ENCODE results near the gene ZNF783. TPM values are rescaled to one million over a fixed set of nuclear protein-coding genes. Genes with fewer than 3 reads are reported as not detected.

The ZNF783 gene
- total and polyA plus RNA-seq, 2 of the 8 experiments (the other 6 are each of a cell fraction or from before 2014, with no cell fraction given), result 7.3 to 8.2 TPM

DNA sequence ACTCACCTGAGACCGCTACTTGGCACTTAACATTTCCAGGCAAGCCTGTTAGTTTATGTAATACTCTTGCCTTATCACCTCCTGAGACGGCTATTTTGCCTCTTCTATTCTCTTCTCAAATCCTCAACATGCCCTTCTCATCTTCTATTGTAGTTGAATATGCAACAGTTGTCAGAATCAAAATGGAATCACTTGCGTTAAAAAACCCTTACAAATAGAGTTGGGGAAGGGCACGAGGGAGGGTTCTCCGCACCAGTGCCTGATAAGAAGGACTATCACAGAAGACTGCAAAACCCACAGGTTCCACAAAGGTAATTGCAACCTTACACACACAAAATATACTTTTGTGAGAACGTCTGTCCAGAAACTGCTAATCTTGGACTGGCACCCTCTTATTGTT is 57.4 kb downstream of the ZNF783 start (continued):
- TF ChIP-seq, protein P1, sequence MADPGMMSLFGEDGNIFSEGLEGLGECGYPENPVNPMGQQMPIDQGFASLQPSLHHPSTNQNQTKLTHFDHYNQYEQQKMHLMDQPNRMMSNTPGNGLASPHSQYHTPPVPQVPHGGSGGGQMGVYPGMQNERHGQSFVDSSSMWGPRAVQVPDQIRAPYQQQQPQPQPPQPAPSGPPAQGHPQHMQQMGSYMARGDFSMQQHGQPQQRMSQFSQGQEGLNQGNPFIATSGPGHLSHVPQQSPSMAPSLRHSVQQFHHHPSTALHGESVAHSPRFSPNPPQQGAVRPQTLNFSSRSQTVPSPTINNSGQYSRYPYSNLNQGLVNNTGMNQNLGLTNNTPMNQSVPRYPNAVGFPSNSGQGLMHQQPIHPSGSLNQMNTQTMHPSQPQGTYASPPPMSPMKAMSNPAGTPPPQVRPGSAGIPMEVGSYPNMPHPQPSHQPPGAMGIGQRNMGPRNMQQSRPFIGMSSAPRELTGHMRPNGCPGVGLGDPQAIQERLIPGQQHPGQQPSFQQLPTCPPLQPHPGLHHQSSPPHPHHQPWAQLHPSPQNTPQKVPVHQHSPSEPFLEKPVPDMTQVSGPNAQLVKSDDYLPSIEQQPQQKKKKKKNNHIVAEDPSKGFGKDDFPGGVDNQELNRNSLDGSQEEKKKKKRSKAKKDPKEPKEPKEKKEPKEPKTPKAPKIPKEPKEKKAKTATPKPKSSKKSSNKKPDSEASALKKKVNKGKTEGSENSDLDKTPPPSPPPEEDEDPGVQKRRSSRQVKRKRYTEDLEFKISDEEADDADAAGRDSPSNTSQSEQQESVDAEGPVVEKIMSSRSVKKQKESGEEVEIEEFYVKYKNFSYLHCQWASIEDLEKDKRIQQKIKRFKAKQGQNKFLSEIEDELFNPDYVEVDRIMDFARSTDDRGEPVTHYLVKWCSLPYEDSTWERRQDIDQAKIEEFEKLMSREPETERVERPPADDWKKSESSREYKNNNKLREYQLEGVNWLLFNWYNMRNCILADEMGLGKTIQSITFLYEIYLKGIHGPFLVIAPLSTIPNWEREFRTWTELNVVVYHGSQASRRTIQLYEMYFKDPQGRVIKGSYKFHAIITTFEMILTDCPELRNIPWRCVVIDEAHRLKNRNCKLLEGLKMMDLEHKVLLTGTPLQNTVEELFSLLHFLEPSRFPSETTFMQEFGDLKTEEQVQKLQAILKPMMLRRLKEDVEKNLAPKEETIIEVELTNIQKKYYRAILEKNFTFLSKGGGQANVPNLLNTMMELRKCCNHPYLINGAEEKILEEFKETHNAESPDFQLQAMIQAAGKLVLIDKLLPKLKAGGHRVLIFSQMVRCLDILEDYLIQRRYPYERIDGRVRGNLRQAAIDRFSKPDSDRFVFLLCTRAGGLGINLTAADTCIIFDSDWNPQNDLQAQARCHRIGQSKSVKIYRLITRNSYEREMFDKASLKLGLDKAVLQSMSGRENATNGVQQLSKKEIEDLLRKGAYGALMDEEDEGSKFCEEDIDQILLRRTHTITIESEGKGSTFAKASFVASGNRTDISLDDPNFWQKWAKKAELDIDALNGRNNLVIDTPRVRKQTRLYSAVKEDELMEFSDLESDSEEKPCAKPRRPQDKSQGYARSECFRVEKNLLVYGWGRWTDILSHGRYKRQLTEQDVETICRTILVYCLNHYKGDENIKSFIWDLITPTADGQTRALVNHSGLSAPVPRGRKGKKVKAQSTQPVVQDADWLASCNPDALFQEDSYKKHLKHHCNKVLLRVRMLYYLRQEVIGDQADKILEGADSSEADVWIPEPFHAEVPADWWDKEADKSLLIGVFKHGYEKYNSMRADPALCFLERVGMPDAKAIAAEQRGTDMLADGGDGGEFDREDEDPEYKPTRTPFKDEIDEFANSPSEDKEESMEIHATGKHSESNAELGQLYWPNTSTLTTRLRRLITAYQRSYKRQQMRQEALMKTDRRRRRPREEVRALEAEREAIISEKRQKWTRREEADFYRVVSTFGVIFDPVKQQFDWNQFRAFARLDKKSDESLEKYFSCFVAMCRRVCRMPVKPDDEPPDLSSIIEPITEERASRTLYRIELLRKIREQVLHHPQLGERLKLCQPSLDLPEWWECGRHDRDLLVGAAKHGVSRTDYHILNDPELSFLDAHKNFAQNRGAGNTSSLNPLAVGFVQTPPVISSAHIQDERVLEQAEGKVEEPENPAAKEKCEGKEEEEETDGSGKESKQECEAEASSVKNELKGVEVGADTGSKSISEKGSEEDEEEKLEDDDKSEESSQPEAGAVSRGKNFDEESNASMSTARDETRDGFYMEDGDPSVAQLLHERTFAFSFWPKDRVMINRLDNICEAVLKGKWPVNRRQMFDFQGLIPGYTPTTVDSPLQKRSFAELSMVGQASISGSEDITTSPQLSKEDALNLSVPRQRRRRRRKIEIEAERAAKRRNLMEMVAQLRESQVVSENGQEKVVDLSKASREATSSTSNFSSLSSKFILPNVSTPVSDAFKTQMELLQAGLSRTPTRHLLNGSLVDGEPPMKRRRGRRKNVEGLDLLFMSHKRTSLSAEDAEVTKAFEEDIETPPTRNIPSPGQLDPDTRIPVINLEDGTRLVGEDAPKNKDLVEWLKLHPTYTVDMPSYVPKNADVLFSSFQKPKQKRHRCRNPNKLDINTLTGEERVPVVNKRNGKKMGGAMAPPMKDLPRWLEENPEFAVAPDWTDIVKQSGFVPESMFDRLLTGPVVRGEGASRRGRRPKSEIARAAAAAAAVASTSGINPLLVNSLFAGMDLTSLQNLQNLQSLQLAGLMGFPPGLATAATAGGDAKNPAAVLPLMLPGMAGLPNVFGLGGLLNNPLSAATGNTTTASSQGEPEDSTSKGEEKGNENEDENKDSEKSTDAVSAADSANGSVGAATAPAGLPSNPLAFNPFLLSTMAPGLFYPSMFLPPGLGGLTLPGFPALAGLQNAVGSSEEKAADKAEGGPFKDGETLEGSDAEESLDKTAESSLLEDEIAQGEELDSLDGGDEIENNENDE (IDR thresholded peaks at IDR 0.05; ENCODE audit: insufficient replicate concordance, low read length), result no peak
- TF ChIP-seq TAF7 (optimal IDR thresholded peaks at IDR 0.05; ENCODE audit: borderline replicate concordance, low read depth, low read length), result no peak

Measured in H1 (cell line).